ENCODE measurements around the gene OR52B6.
"Not testable (repeated sequence)": the region's sequence is repeated elsewhere in the genome, so short reads cannot be mapped to it uniquely, and the experiment has no call there.

The OR52B6 gene

DNA sequence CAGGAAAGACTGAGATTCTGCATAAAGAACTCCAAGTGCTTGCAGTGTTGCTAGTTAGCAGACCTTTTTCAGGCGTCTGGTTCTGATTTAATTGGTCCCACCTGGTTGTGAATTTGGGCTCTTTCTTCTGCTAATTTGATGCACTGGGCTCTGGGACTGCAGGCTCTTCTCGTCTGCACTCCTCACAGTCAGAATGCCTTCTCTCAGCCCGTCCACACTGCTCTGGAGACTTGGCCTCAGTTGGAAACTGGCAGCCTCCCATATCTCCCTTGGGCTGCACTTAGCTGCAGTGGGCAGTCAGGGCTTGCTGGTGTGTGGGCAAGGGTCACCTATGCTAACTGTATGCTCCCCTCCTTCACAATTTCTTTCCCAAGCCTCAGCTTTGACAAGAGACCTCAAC is 17.3 kb downstream of the OR52B6 start:
- DNase-seq, result no peak

DNA sequence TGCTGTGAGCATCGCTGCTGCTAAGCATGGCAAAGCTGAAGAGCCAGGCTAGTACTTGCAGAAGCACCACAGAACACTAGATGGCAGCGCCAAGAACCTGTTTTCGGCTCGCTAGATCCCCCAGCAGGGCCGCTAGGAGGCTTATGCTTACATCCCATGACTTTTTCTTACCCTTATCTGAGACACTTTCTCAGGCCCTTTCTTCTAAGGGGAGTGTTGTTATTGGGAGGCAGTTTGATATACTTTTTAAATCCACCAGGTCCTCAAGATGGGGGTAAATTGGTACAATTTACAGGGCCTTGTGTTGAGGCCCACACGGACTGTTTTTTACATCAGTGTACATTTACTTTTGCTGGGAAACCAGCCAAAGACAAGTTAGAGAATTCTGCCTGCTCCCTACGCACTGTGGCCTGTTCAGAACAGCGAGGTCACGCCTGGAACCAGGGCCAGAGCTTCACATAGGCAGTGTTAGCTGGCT is 19.7 kb downstream of the OR52B6 start:
- peak; percentile 67 for DNase-seq

- DNase-seq, result not testable (repeated sequence)
Observed at GRCh38 chr11:5602791-5603190, 22.1 kb downstream of the OR52B6 start.

GRCh38 chr11:5603326-5603725 is 22.6 kb downstream of the OR52B6 start:
- no peak for DNase-seq

GRCh38 chr11:5604896-5605295 is 24.2 kb downstream of the OR52B6 start:
- DNase-seq, result no peak

DNA sequence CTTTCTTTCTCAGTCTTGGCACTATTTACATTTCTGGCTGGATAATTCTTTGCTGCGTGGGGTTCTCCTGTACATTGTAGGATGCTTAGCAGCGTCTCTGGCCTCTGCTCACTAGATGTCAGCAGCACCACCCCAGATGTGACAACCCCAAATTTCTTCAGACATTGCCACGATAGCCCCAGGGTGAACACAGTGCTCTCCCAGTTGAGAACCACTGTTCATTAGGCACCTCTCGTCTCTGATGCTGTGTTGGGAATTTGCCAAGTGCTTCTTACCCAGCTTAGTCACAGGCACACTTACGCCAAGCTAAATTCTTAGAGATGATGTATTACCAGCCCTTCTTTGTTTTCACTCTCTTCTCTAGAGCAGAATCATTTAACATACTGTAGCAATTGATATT is 25.2 kb downstream of the OR52B6 start:
- DNase-seq, result peak; percentile 25

DNA sequence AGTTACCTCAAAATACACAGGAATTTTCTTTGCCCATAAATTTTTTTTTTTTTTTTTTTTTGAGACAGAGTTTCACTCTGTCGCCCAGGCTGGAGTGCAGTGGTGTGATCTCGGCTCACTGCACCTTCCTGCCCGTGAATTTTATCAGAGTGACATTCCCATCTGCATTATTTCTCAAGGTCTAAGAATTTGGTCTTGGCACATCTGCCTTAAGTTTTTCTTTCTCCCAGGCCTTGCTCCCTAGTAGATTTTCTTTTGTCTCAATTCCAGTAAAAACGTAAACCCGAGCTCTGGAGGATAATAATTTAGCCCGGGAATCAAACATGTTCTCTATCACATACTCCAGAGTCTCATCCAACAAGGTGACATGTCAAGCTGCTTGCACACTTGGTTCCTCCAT is 28.1 kb downstream of the OR52B6 start:
- DNase-seq, result no peak

GRCh38 chr11:5610446-5610845 is 29.8 kb downstream of the OR52B6 start:
- DNase-seq, result no peak

GRCh38 chr11:5611627-5612026 is 30.9 kb downstream of the OR52B6 start:
- no peak for DNase-seq

- no peak for DNase-seq
Observed at GRCh38 chr11:5618807-5619206, 38.1 kb downstream of the OR52B6 start.

DNA sequence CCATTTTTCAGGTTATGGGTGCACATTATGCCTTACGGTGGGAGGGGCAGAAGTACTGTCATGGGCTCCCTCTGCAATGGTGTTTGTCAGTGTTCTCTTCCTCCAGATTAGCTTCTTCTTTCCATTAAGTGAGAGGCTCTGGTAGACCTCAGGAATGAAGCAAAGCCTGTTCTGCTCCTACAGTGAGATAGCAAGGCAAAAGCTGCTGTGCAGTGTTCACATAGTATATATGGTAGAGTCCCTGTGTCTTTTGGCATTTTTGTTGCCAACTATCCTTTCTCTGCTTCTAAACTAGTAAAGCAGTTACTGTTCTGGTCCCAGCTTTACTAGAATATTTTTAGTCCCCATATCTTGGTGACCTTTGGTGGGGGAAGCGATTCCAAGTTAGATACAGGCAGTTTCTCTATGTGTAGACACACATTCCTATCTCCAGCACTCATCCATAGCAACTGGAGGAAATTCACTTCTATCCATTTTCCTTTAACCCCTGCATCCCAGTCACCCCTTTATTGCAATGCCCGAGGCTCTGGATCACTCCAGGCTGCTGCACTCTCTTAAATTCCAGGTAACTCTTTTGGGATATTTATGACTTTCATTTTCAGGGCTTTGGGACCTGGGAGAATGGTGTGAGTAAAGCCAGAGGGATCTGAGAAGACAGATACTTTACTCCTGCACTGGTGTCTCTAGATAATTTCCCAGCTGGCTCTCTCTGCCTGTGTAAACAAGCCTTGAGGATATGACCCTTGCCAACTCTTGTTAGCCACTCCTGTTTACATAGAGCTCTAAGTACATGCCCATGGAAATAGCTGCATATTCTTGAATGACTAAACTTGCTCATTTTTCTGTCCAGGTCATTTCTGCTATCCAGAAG is 40.2 kb downstream of the OR52B6 start:
- no peak for DNase-seq

DNA sequence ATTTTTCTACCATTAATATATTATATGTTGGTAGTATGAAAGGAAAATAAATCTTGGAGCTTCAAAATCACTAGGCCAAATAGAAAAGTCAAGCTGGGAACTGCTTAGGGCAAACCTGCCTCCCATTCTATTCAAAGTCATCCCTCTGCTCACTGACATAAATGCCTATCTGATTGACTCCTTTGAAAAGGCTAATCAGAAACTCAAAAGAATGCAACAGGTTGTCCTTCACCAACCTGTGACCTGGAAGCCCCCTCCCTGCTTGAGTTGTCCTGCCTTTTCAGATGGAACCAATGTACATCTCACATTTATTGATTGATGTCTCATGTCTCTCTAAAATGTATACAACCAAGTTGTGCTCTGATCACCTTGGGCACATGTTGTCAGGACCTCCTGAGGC is 40.9 kb downstream of the OR52B6 start:
- DNase-seq, result no peak

DNA sequence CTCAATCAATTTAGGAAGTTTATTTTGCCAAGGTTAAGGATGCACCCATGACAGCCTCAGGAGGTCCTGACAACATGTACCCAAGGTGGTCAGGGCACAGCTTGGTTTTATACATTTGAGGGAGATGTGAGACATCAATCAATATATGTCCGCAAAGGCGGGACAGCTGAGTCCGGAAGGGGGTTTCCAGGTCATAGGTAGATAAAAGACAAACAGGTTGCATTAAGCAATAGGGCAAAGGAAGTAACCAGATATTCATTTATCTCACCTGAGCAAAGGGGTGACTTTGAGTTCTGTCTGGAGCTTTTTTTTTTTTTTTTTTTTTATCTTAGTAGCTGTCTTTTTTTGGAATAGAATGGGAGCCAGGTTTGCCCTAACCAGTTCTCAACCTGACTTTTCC is 42.1 kb downstream of the OR52B6 start:
- DNase-seq, result no peak

- DNase-seq, result peak; percentile 33
Observed at GRCh38 chr11:5624489-5625279, 44.0 kb downstream of the OR52B6 start, which contains the start of gene TRIM34. Gene TRIM34, plus strand, starts transcription at chr11:5625001. Its CDS starts 7,331 bp downstream, at chr11:5632332.

- DNase-seq, result no peak
Observed at GRCh38 chr11:5625281-5625680, 44.6 kb downstream of the OR52B6 start.

- DNase-seq, result no peak
Observed at GRCh38 chr11:5626196-5626595, 45.5 kb downstream of the OR52B6 start.

- DNase-seq, result no peak
Observed at GRCh38 chr11:5631417-5631816, 50.7 kb downstream of the OR52B6 start.
